ENCODE results near the gene DDAH1.

DNA sequence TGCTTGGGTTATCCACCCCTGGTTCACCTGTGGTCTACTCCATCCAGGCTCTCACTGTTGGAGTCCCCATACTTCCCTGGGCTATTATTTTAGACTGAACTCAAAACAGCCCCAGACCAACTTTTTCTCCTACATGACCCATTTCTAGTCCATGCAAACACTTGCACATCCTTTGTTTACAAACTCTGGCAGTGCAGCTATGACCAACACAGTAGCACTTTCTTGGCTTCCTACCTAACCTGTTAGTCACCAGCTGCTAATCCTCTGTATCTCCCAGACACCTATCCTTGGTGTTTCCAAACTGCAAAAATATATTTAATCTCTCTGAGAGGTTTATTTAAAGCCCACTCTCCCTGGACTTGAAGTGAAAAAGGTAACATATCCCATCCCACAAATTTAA lies 90.8 kb downstream of the DDAH1 start:
- TF ChIP-seq, protein P1, sequence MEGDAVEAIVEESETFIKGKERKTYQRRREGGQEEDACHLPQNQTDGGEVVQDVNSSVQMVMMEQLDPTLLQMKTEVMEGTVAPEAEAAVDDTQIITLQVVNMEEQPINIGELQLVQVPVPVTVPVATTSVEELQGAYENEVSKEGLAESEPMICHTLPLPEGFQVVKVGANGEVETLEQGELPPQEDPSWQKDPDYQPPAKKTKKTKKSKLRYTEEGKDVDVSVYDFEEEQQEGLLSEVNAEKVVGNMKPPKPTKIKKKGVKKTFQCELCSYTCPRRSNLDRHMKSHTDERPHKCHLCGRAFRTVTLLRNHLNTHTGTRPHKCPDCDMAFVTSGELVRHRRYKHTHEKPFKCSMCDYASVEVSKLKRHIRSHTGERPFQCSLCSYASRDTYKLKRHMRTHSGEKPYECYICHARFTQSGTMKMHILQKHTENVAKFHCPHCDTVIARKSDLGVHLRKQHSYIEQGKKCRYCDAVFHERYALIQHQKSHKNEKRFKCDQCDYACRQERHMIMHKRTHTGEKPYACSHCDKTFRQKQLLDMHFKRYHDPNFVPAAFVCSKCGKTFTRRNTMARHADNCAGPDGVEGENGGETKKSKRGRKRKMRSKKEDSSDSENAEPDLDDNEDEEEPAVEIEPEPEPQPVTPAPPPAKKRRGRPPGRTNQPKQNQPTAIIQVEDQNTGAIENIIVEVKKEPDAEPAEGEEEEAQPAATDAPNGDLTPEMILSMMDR (IDR thresholded peaks at IDR 0.05), result no peak
- TF ChIP-seq, protein P2, sequence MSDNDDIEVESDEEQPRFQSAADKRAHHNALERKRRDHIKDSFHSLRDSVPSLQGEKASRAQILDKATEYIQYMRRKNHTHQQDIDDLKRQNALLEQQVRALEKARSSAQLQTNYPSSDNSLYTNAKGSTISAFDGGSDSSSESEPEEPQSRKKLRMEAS (CRISPR knock-in tag; IDR thresholded peaks at IDR 0.05), result no peak
- TF ChIP-seq, protein P3, sequence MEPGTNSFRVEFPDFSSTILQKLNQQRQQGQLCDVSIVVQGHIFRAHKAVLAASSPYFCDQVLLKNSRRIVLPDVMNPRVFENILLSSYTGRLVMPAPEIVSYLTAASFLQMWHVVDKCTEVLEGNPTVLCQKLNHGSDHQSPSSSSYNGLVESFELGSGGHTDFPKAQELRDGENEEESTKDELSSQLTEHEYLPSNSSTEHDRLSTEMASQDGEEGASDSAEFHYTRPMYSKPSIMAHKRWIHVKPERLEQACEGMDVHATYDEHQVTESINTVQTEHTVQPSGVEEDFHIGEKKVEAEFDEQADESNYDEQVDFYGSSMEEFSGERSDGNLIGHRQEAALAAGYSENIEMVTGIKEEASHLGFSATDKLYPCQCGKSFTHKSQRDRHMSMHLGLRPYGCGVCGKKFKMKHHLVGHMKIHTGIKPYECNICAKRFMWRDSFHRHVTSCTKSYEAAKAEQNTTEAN (CRISPR knock-in tag; IDR thresholded peaks at IDR 0.05), result no peak
- TF ChIP-seq, protein P4, sequence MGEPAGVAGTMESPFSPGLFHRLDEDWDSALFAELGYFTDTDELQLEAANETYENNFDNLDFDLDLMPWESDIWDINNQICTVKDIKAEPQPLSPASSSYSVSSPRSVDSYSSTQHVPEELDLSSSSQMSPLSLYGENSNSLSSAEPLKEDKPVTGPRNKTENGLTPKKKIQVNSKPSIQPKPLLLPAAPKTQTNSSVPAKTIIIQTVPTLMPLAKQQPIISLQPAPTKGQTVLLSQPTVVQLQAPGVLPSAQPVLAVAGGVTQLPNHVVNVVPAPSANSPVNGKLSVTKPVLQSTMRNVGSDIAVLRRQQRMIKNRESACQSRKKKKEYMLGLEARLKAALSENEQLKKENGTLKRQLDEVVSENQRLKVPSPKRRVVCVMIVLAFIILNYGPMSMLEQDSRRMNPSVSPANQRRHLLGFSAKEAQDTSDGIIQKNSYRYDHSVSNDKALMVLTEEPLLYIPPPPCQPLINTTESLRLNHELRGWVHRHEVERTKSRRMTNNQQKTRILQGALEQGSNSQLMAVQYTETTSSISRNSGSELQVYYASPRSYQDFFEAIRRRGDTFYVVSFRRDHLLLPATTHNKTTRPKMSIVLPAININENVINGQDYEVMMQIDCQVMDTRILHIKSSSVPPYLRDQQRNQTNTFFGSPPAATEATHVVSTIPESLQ (CRISPR knock-in tag; IDR thresholded peaks at IDR 0.05), result no peak
- TF ChIP-seq, protein P5, sequence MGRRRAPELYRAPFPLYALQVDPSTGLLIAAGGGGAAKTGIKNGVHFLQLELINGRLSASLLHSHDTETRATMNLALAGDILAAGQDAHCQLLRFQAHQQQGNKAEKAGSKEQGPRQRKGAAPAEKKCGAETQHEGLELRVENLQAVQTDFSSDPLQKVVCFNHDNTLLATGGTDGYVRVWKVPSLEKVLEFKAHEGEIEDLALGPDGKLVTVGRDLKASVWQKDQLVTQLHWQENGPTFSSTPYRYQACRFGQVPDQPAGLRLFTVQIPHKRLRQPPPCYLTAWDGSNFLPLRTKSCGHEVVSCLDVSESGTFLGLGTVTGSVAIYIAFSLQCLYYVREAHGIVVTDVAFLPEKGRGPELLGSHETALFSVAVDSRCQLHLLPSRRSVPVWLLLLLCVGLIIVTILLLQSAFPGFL (CRISPR knock-in tag; IDR thresholded peaks at IDR 0.05; ENCODE audit: borderline replicate concordance), result no peak
- TF ChIP-seq, protein P6, sequence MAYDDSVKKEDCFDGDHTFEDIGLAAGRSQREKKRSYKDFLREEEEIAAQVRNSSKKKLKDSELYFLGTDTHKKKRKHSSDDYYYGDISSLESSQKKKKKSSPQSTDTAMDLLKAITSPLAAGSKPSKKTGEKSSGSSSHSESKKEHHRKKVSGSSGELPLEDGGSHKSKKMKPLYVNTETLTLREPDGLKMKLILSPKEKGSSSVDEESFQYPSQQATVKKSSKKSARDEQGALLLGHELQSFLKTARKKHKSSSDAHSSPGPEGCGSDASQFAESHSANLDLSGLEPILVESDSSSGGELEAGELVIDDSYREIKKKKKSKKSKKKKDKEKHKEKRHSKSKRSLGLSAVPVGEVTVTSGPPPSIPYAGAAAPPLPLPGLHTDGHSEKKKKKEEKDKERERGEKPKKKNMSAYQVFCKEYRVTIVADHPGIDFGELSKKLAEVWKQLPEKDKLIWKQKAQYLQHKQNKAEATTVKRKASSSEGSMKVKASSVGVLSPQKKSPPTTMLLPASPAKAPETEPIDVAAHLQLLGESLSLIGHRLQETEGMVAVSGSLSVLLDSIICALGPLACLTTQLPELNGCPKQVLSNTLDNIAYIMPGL (CRISPR knock-in tag; IDR thresholded peaks at IDR 0.05), result no peak
- TF ChIP-seq ZNF671 (CRISPR knock-in tag; IDR thresholded peaks at IDR 0.05) (no peak), NR3C1 (CRISPR knock-in tag; conservative IDR thresholded peaks at IDR 0.05; ENCODE audit: low read depth) (no peak), ZNF263 (CRISPR knock-in tag; IDR thresholded peaks at IDR 0.05; ENCODE audit: low read depth) (no peak), GRHL2 (CRISPR knock-in tag; IDR thresholded peaks at IDR 0.05; ENCODE audit: insufficient replicate concordance, severe bottlenecking) (no peak)

All from WTC11 (cell line).